Left lung (tissue), 10 donors: ENCODE data around the gene TPTE. TPM values are rescaled to one million over a fixed set of nuclear protein-coding genes. Genes with fewer than 3 reads are reported as not detected.
"Not testable (repeated sequence)": the region's sequence is repeated elsewhere in the genome, so short reads cannot be mapped to it uniquely, and the experiment has no call there.

Experiments used
- ATAC-seq: fragments of 200-7000 bp; cut with Tn5 transposase; one replicate; pipeline ENCODE4 v1.9.1; 2020; ENCODE audit warnings: moderate library complexity
- DNase-seq, 4 donors: peaks; one replicate each; pipeline ENCODE4 v3.0.0-alpha.2; 2013 to 2020
- H3K27ac ChIP-seq, 2 donors: fragments of 200-600 bp; sonication (generic) in 1 of 2; one replicate each; pipeline versions ENCODE4 v1.5.0 to v1.8.0; 2020 to 2021
- H3K27me3 ChIP-seq, 2 donors: fragments of 200-600 bp; sonication (generic) in 1 of 2; one replicate each; pipeline versions ENCODE4 v1.5.0 to v1.8.0; 2020 to 2021
- H3K36me3 ChIP-seq, 2 donors: fragments of 200-600 bp; sonication (generic) in 1 of 2; one replicate each; pipeline versions ENCODE4 v1.5.0 to v1.8.0; 2020 to 2021
- H3K4me1 ChIP-seq, 2 donors: fragments of 200-600 bp; one replicate each; pipeline ENCODE4 v1.8.0; 2021
- H3K4me3 ChIP-seq, 2 donors: fragments of 200-600 bp; sonication (generic) in 1 of 2; one replicate each; pipeline versions ENCODE4 v1.5.0 to v1.8.0; 2020 to 2021; ENCODE audit warnings: mild to moderate bottlenecking in 1 of 2
- H3K9me3 ChIP-seq, 2 donors: fragments of 200-600 bp; sonication (generic) in 1 of 2; one replicate each; pipeline versions ENCODE4 v1.5.0 to v1.8.0; 2020 to 2021
- CTCF ChIP-seq, 2 donors: fragments of 200-600 bp; sonication (generic) in 1 of 2; IDR thresholded peaks; one replicate each; pipeline versions ENCODE4 v1.5.0 to v1.8.0; 2021; ENCODE audit warnings: antibody characterized with exemption in 2 of 2
- intact Hi-C, 2 donors: fragments of 100-400 bp; cut with DNase I; formaldehyde crosslinking; loops; one replicate each; pipeline versions ENCODE4 v1.11.2 to v1.14.2; 2022
- polyA plus RNA-seq, 6 donors: library from polyadenylated mRNA; unstranded; fragments of 120-200 nt; gene quantifications; one replicate each; pipeline ENCODE4 v1.2.1, GENCODE V29; 2013; ENCODE audit not compliant: insufficient read length in 6 of 6
- total RNA-seq, 2 donors: library from RNA; stranded (reverse); fragmentation: NEBNext Ultra II Directional; extraction: Animal tissue kit (Norgen Biotek cat#: 25700); gene quantifications; one replicate each; pipeline ENCODE4 v1.2.1, GENCODE V29; 2021
- donor health status: DM: no; HTN: yes; CAD: no.
- donor health status: DM: no; HTN: no; CAD: no.

The TPTE gene
- total and polyA plus RNA-seq, 8 donors = 0.07 to 0.10 TPM; not detected in 6

GRCh38 chr21:10639123-10639522 is 117.7 kb downstream of the TPTE start:
- H3K36me3 ChIP-seq = no peaks in the 10 kb centered on the region
- H3K4me1 ChIP-seq = no peaks in the 10 kb centered on the region
- peaks cover 0 to 80% of the 10 kb centered on the region in 2 donors for H3K9me3 ChIP-seq
- ATAC-seq = no peak
- no peak overlapping the region for H3K27ac ChIP-seq
- H3K27me3 ChIP-seq = no peaks in the 10 kb centered on the region
- TF ChIP-seq CTCF (IDR thresholded peaks at IDR 0.05) = no peak
- no peak for DNase-seq
- no peak overlapping the region for H3K4me3 ChIP-seq
- intact Hi-C loops = no loop called here

- H3K4me1 ChIP-seq, intact Hi-C loops, H3K27ac ChIP-seq, H3K27me3 ChIP-seq, H3K36me3 ChIP-seq, DNase-seq, H3K4me3 ChIP-seq, ATAC-seq: not testable (repeated sequence)
- peaks cover 0 to 77% of the 10 kb centered on the region in 2 donors for H3K9me3 ChIP-seq
These were observed 118.4 kb downstream of the TPTE start for GRCh38 chr21:10639746-10640145.

- Histone ChIP-seq H3K36me3 (no peaks in the 10 kb centered on the region), H3K27me3 (no peaks in the 10 kb centered on the region), H3K4me1 (no peaks in the 10 kb centered on the region), H3K4me3 (no peak overlapping the region), H3K9me3 (peaks cover 0 to 71% of the 10 kb centered on the region in 2 donors), H3K27ac (no peak overlapping the region)
- no peak for TF ChIP-seq CTCF (IDR thresholded peaks at IDR 0.05)
- DNase-seq (no peak), ATAC-seq (no peak)
- intact Hi-C loops = no loop called here
These were observed 119.1 kb downstream of the TPTE start for GRCh38 chr21:10640446-10640845.

- DNase-seq (no peak), ATAC-seq (no peak)
- no peaks in the 10 kb centered on the region for H3K27me3 ChIP-seq
- TF ChIP-seq CTCF (IDR thresholded peaks at IDR 0.05) = no peak
- intact Hi-C loops = no loop called here
- peaks cover 0 to 64% of the 10 kb centered on the region in 2 donors for H3K9me3 ChIP-seq
- H3K4me3 ChIP-seq = no peak overlapping the region
- H3K27ac ChIP-seq = no peak overlapping the region
- H3K36me3 ChIP-seq = no peaks in the 10 kb centered on the region
- H3K4me1 ChIP-seq = no peaks in the 10 kb centered on the region
These were observed 119.7 kb downstream of the TPTE start for GRCh38 chr21:10641107-10641506.

- peaks cover 0 to 53% of the 10 kb centered on the region in 2 donors for H3K9me3 ChIP-seq
- DNase-seq, H3K27ac ChIP-seq, H3K4me3 ChIP-seq, H3K27me3 ChIP-seq, H3K36me3 ChIP-seq, ATAC-seq, intact Hi-C loops, H3K4me1 ChIP-seq: not testable (repeated sequence)
These were observed 124.3 kb downstream of the TPTE start for GRCh38 chr21:10645667-10646066.

GRCh38 chr21:10649350-10650149 is 128.2 kb downstream of the TPTE start:
- H3K36me3 ChIP-seq, H3K27me3 ChIP-seq, H3K27ac ChIP-seq, intact Hi-C loops, DNase-seq, H3K4me1 ChIP-seq, H3K4me3 ChIP-seq, ATAC-seq: not testable (repeated sequence)
- H3K9me3 ChIP-seq = peaks cover 0 to 29% of the 10 kb centered on the region in 2 donors

- H3K27me3 ChIP-seq, DNase-seq, H3K27ac ChIP-seq, ATAC-seq, intact Hi-C loops, H3K4me1 ChIP-seq, H3K4me3 ChIP-seq, H3K36me3 ChIP-seq: not testable (repeated sequence)
- H3K9me3 ChIP-seq = peaks cover 0 to 29% of the 10 kb centered on the region in 2 donors
These were observed 128.9 kb downstream of the TPTE start for GRCh38 chr21:10650297-10650696.
